BE2C (cell line): Measurements from ENCODE around the gene LHPP.

Source experiments
- DNase-seq: peaks from one replicate; pipeline ENCODE4 v3.0.0-alpha.2; 2020
- H3K27me3 ChIP-seq: fragments of 250-450 bp; sonication (Bioruptor Pico); 2 replicates; pipeline ENCODE4 v1.5.1; 2020; ENCODE audit warnings: mild to moderate bottlenecking
- H3K36me3 ChIP-seq: fragments of 250-450 bp; sonication (Bioruptor Pico); 2 replicates; pipeline ENCODE4 v1.5.1; 2020; ENCODE audit warnings: mild to moderate bottlenecking
- H3K4me1 ChIP-seq: fragments of 250-450 bp; sonication (Bioruptor Pico); 2 replicates; pipeline ENCODE4 v1.5.1; 2020
- H3K4me3 ChIP-seq: 2 replicates; pipeline ENCODE4 v1.5.1; 2011; ENCODE audit warnings: low read depth, low read length
- H3K9me3 ChIP-seq: fragments of 250-450 bp; sonication (Bioruptor Pico); 2 replicates; pipeline ENCODE4 v1.5.1; 2020
- TF ChIP-seq, protein P1 (sequence below): IDR thresholded peaks from 2 replicates; pipeline ENCODE4 v1.5.1; 2012; ENCODE audit warnings: mild to moderate bottlenecking, low read depth, low read length

Gene LHPP

GRCh38 chr10:124541076-124541903, 79.7 kb downstream of the LHPP start:
- H3K9me3 ChIP-seq = no peaks in the 10 kb centered on the region
- no peaks in the 10 kb centered on the region for H3K36me3 ChIP-seq
- no peak for DNase-seq
- H3K4me3 ChIP-seq = no peak overlapping the region
- no peaks in the 10 kb centered on the region for H3K4me1 ChIP-seq
- H3K27me3 ChIP-seq = no peaks in the 10 kb centered on the region
- TF ChIP-seq, protein P1, sequence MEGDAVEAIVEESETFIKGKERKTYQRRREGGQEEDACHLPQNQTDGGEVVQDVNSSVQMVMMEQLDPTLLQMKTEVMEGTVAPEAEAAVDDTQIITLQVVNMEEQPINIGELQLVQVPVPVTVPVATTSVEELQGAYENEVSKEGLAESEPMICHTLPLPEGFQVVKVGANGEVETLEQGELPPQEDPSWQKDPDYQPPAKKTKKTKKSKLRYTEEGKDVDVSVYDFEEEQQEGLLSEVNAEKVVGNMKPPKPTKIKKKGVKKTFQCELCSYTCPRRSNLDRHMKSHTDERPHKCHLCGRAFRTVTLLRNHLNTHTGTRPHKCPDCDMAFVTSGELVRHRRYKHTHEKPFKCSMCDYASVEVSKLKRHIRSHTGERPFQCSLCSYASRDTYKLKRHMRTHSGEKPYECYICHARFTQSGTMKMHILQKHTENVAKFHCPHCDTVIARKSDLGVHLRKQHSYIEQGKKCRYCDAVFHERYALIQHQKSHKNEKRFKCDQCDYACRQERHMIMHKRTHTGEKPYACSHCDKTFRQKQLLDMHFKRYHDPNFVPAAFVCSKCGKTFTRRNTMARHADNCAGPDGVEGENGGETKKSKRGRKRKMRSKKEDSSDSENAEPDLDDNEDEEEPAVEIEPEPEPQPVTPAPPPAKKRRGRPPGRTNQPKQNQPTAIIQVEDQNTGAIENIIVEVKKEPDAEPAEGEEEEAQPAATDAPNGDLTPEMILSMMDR = no peak

DNA sequence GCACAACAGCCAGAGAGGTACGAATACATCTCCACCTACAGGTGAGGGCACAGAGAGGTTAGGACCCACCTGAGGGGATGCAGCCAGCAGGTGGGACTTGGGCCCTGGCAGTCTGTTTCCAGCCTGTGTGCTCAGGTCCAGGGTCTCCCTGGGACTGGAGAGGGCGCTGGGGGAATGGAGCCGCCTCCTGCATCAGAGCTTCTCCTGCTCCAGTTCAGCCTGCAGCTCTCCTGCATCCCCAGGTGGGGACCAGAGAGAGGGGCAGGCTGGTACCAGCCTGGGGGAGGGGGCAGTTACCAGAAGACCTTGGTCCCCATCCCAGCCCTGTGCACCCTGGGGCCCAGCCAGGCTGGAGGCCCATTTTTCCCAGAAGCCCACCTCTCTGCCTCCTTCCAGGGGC, 80.7 kb downstream of the LHPP start:
- H3K9me3 ChIP-seq = no peaks in the 10 kb centered on the region
- DNase-seq = no peak
- H3K36me3 ChIP-seq = no peaks in the 10 kb centered on the region
- no peaks in the 10 kb centered on the region for H3K27me3 ChIP-seq
- H3K4me3 ChIP-seq = no peak overlapping the region
- TF ChIP-seq, protein P1 = no peak
- no peaks in the 10 kb centered on the region for H3K4me1 ChIP-seq

DNA sequence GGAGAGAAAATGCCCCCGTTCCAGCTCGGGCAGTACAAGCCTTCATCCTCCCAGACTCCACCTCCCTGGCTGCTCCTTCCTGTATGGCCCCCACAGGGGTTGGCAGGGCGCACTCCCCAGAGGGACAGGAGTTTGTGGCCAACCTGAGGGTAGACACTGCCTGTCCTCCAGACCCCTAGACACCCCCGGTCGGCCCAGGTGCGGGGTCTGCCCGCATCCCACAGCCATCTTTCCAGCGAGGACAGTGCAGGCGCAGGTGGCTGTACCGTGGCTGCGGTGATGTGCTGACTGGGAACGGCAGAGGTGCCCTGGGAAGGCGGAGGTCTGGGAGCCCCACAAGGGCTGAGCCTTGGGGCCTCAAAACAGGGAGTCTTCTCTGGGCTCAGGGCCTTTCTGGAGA, 81.5 kb downstream of the LHPP start:
- Histone ChIP-seq H3K4me1 (no peaks in the 10 kb centered on the region), H3K4me3 (no peak overlapping the region), H3K27me3 (no peaks in the 10 kb centered on the region), H3K36me3 (no peaks in the 10 kb centered on the region), H3K9me3 (no peaks in the 10 kb centered on the region)
- TF ChIP-seq, protein P1 = no peak
- no peak for DNase-seq

- no peak for DNase-seq
- Histone ChIP-seq H3K4me1 (no peaks in the 10 kb centered on the region), H3K9me3 (no peaks in the 10 kb centered on the region), H3K27me3 (no peaks in the 10 kb centered on the region), H3K4me3 (no peak overlapping the region), H3K36me3 (no peaks in the 10 kb centered on the region)
- TF ChIP-seq, protein P1 = no peak
These were observed 82.3 kb downstream of the LHPP start for GRCh38 chr10:124543971-124544370.

DNA sequence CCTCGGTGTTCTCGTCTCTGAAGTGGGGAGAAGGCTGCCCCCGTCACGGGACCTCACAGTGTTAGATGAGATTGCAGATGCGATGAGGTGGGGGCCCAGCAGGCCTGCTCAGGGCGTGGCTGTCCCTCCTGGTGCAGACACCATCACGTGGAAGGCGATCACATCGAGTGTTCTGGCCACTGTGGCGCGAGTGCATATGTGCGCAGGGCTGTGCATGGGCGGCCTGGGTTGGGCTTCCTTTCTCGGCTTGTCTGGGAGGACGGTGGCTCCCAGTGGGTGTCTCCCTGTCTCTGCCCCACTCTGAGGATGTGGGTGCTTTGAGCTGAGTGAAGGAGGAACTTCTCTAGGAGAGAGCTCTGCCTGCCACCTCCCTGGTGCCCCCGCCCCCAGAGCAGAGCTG, 83.1 kb downstream of the LHPP start:
- H3K27me3 ChIP-seq = no peaks in the 10 kb centered on the region
- no peaks in the 10 kb centered on the region for H3K36me3 ChIP-seq
- DNase-seq = no peak
- H3K4me1 ChIP-seq = no peaks in the 10 kb centered on the region
- no peaks in the 10 kb centered on the region for H3K9me3 ChIP-seq
- no peak overlapping the region for H3K4me3 ChIP-seq
- TF ChIP-seq, protein P1 = no peak

GRCh38 chr10:124545351-124546054, 83.9 kb downstream of the LHPP start:
- no peaks in the 10 kb centered on the region for H3K4me1 ChIP-seq
- DNase-seq = no peak

More at GRCh38 chr10:124545351-124546054, 83.9 kb downstream of the LHPP start:
- no peak overlapping the region for H3K4me3 ChIP-seq
- no peaks in the 10 kb centered on the region for H3K36me3 ChIP-seq
- no peaks in the 10 kb centered on the region for H3K27me3 ChIP-seq
- H3K9me3 ChIP-seq = no peaks in the 10 kb centered on the region
- TF ChIP-seq, protein P1 = no peak
